ENCODE results near the gene TOPAZ1.

The TOPAZ1 gene

GRCh38 chr3:44241706-44242105 lies at the start of gene TOPAZ1:
TOPAZ1 (plus strand) TSS chr3:44241886; CDS start chr3:44242054, 168 bp downstream.
- no peak for DNase-seq (ENCODE audit: low read depth)

- DNase-seq (ENCODE audit: low read depth), result no peak
Measured at GRCh38 chr3:44198284-44199269, 43.1 kb upstream of the TOPAZ1 start.

GRCh38 chr3:44206261-44206660 lies 35.4 kb upstream of the TOPAZ1 start:
- DNase-seq (ENCODE audit: low read depth), result no peak

- no peak for DNase-seq (ENCODE audit: low read depth)
Measured at GRCh38 chr3:44206862-44207652, 34.6 kb upstream of the TOPAZ1 start.

- no peak for DNase-seq (ENCODE audit: low read depth)
Measured at GRCh38 chr3:44208086-44208485, 33.6 kb upstream of the TOPAZ1 start.

- DNase-seq (ENCODE audit: low read depth), result no peak
Measured at GRCh38 chr3:44208568-44208967, 33.1 kb upstream of the TOPAZ1 start.

GRCh38 chr3:44210967-44211366 lies 30.7 kb upstream of the TOPAZ1 start:
- DNase-seq (ENCODE audit: low read depth), result no peak

- no peak for DNase-seq (ENCODE audit: low read depth)
Measured at GRCh38 chr3:44222337-44222736, 19.3 kb upstream of the TOPAZ1 start.

- no peak for DNase-seq (ENCODE audit: low read depth)
Measured at GRCh38 chr3:44223299-44223698, 18.4 kb upstream of the TOPAZ1 start.

- DNase-seq (ENCODE audit: low read depth), result no peak
Measured at GRCh38 chr3:44224131-44224530, 17.6 kb upstream of the TOPAZ1 start.

GRCh38 chr3:44226573-44226972 lies 15.1 kb upstream of the TOPAZ1 start:
- DNase-seq (ENCODE audit: low read depth), result no peak

- no peak for DNase-seq (ENCODE audit: low read depth)
Measured at GRCh38 chr3:44227632-44228031, 14.1 kb upstream of the TOPAZ1 start.

GRCh38 chr3:44228900-44229299 lies 12.8 kb upstream of the TOPAZ1 start:
- DNase-seq (ENCODE audit: low read depth), result no peak

GRCh38 chr3:44232407-44232806 lies 9.3 kb upstream of the TOPAZ1 start:
- no peak for DNase-seq (ENCODE audit: low read depth)

GRCh38 chr3:44234648-44235268 lies 6.9 kb upstream of the TOPAZ1 start:
- DNase-seq (ENCODE audit: low read depth), result no peak

GRCh38 chr3:44235604-44236484 lies 5.8 kb upstream of the TOPAZ1 start:
- peak; percentile 64 for DNase-seq (ENCODE audit: low read depth)

- no peak for DNase-seq (ENCODE audit: low read depth)
Measured at GRCh38 chr3:44236485-44236908, 5.2 kb upstream of the TOPAZ1 start.

GRCh38 chr3:44237161-44237560 lies 4.5 kb upstream of the TOPAZ1 start:
- no peak for DNase-seq (ENCODE audit: low read depth)

GRCh38 chr3:44237665-44238064 lies 4.0 kb upstream of the TOPAZ1 start:
- DNase-seq (ENCODE audit: low read depth), result no peak

GRCh38 chr3:44238889-44239288 lies 2.8 kb upstream of the TOPAZ1 start:
- no peak for DNase-seq (ENCODE audit: low read depth)

- DNase-seq (ENCODE audit: low read depth), result no peak
Measured at GRCh38 chr3:44240061-44240460, 1.6 kb upstream of the TOPAZ1 start.

Measured in GM04503 (cell line).